ENCODE results near the gene HNRNPM. TPM values are rescaled to one million over a fixed set of nuclear protein-coding genes. Genes with fewer than 3 reads are reported as not detected.

The HNRNPM gene
- total RNA-seq, 1 experiment from 2014 or later = 298 TPM

GRCh38 chr19:8403820-8404109, 41.0 kb upstream of the HNRNPM start (continued):
- TF ChIP-seq REST (IDR thresholded peaks at IDR 0.05; ENCODE audit: low read depth) (no peak), MAX (IDR thresholded peaks at IDR 0.05) (no peak), ZFX (IDR thresholded peaks at IDR 0.05) (no peak), EZH2phosphoT487 (IDR thresholded peaks at IDR 0.05; ENCODE audit: borderline replicate concordance) (no peak), POLR2AphosphoS5 (IDR thresholded peaks at IDR 0.05; ENCODE audit: low read depth, low read length) (no peak), CBX3 (IDR thresholded peaks at IDR 0.05; ENCODE audit: low read depth) (no peak), CEBPB (IDR thresholded peaks at IDR 0.05; ENCODE audit: low read depth) (no peak), SP1 (IDR thresholded peaks at IDR 0.05; ENCODE audit: low read depth) (no peak), SRF (IDR thresholded peaks at IDR 0.05; ENCODE audit: low read depth) (no peak)

- H3K9me2 ChIP-seq (ENCODE audit: insufficient read depth) = no peaks in the 10 kb centered on the region
- no peak overlapping the region for H3K9ac ChIP-seq (ENCODE audit: low read length)
- H3K27ac ChIP-seq (ENCODE audit: low read depth, low read length) = no peak overlapping the region
- ChIA-PET CTCF (no interaction called here), RAD21 (ENCODE audit: low non-redundant PET in 1 of 2, low total read pairs in 2 of 2, uncharacterized antibody in 2 of 2, unreplicated experiment in 2 of 2) (no interaction called here), POLR2A (no interaction called here)
- no peak overlapping the region for H3K4me2 ChIP-seq (ENCODE audit: low read length)
- DNase-seq (ENCODE audit: low read depth, low spot score) (no peak), ATAC-seq (no peak)
- H3K9me3 ChIP-seq (ENCODE audit: control insufficient read depth in 1 of 2, insufficient read depth in 1 of 2, low read depth in 1 of 2, low read length in 2 of 2) = no peaks in the 10 kb centered on the region
- no peak overlapping the region for H3K4me3 ChIP-seq (replicated peaks in 1 of 2; ENCODE audit: low read depth in 1 of 2, low read length in 2 of 2)
- H3K4me1 ChIP-seq (ENCODE audit: control insufficient read depth in 1 of 2, insufficient read depth in 2 of 2, low read length in 2 of 2) = no peaks in the 10 kb centered on the region
- H3K27me3 ChIP-seq (ENCODE audit: insufficient read depth, low read length) = no peaks in the 10 kb centered on the region
- H2AFZ ChIP-seq (ENCODE audit: low read depth, low read length, poor library complexity, severe bottlenecking) = no peak overlapping the region
- intact Hi-C loops (cut with micrococcal nuclease) = no loop called here
- 0 out of 2 replicates have a peak, but pooled peaks cover under 1% of the 10 kb centered on the region for H3K79me2 ChIP-seq (ENCODE audit: insufficient read depth, low read length)
- BruUV-seq (replicated peaks) = no TSS peak
- H3K36me3 ChIP-seq (ENCODE audit: control insufficient read depth in 1 of 2, insufficient read depth in 2 of 2, low read length in 2 of 2) = peaks cover 6 to 16% of the 10 kb centered on the region in 2 experiments; a peak in 3 of 4 replicates
- TF ChIP-seq SRF (IDR thresholded peaks at IDR 0.05; ENCODE audit: low read depth) = no peak
- no peak for TF ChIP-seq SIN3A (IDR thresholded peaks at IDR 0.05; ENCODE audit: low read depth)
- TF ChIP-seq POLR2AphosphoS5 (IDR thresholded peaks at IDR 0.05; ENCODE audit: low read depth, low read length) = no peak
- no peak for TF ChIP-seq CTCF (IDR thresholded peaks at IDR 0.05 in 2 of 3, conservative IDR thresholded peaks at IDR 0.05 in 1 of 3; ENCODE audit: borderline replicate concordance in 1 of 3, insufficient read depth in 1 of 3, low read depth in 2 of 3, low read length in 2 of 3)
- no peak for TF ChIP-seq REST (IDR thresholded peaks at IDR 0.05; ENCODE audit: low read depth)
- TF ChIP-seq CEBPB (IDR thresholded peaks at IDR 0.05; ENCODE audit: low read depth) = no peak
- no peak for TF ChIP-seq ZNF274 (IDR thresholded peaks at IDR 0.05; ENCODE audit: low read depth, low read length)
- TF ChIP-seq EZH2 (IDR thresholded peaks at IDR 0.05) = no peak
- H4K20me1 ChIP-seq (ENCODE audit: insufficient read depth) = no peaks in the 10 kb centered on the region
Measured at GRCh38 chr19:8404391-8405151, 40.2 kb upstream of the HNRNPM start.

Measured in HCT116 (cell line).